Fibroblast of the conjunctiva (primary cell): ENCODE results near the gene OTULIN.

Experiments used
- DNase-seq: peaks from one replicate; pipeline ENCODE4 v3.0.0-alpha.2; 2010; ENCODE audit warnings: low read depth

OTULIN gene

GRCh38 chr5:14720236-14720923 lies 55.9 kb downstream of the OTULIN start:
- no peak for DNase-seq

DNA sequence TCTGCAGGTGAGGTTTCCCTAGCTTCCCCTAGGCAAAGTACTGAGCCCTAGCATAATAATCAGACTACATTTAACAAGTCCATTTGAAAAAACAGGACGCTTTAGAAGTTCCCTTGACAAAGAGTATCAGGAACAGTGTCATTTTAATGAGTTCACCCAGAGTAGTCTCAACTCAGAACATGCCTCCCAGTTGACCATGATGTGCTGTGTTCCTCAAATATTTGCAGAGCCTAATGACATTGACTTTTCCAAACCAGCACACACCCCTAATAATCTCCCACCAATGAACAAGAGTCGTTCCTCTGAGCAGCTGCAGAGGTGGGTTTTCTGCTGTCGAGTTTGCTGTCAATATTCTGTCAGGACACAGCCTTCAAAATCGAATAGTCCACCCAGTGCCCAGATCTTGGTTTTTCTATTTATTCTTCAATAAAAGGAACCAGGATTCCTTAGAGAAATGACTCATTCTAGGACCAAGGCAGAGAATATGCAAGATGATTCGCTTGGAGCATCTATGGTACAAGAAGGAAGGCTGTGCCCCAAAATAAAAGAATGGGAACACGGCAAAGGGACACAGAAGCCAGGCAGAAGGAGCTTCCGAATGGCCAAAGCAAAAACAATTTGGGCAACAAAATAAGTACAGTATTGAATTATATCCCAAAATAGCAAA lies 57.6 kb downstream of the OTULIN start:
- no peak for DNase-seq

- DNase-seq: no peak
Measured at GRCh38 chr5:14722923-14723322, 58.4 kb downstream of the OTULIN start.

- DNase-seq: no peak
Measured at GRCh38 chr5:14723701-14724132, 59.2 kb downstream of the OTULIN start.

DNA sequence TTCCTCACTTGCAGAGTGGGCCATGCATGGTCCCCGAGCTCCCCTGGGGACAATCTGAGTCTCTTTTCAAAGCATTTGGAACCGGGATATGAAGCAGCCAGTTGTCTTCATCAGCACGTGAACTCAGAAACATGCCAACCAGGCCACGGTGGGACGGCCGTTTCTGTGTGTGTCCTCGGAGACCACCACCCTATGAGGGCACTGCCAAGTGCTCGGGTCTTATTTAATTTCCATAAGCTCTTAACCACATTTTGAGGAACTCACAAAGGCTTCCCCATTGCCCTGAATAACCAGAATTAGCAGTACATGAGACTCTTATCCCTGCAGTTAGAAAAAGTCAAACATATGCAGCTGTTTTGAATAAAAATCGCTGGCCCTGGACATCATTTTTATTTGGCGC lies 60.1 kb downstream of the OTULIN start:
- no peak for DNase-seq

DNA sequence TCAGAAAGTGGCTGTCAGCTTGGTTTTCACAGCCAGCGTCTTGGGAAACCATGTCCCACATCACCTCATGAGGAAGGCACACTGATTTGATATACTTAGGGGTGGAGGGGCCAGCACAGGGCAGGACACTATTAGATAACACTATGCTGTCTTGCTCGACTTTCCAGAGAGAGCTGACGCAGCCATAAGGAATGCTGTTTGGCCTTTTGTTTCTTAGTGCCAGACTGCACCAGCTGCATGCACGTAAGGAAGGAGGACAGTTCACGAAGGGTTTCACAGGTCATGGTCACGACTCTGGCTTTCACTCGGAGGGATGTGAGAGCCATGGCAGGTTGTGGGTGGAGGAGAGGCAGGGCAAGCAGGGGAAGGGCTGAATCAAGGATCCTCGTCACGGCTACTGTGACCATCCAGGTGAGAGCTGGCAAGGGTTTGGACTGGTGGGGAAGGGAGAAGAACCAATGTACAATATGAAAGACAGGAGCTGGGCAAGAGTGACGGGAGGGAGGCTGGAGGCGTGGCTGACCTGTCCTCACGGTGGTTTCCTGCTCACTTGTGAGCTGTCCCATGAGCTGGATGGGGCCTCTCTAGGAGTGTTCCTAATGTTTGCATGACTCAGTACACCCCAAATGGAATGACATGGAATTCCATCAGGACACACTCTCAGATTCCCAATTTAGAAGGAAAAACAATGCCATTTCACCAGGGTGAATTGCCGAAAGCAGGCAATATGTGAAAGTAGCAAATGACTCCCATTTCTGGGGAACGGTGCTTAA lies 61.7 kb downstream of the OTULIN start:
- DNase-seq: no peak

DNA sequence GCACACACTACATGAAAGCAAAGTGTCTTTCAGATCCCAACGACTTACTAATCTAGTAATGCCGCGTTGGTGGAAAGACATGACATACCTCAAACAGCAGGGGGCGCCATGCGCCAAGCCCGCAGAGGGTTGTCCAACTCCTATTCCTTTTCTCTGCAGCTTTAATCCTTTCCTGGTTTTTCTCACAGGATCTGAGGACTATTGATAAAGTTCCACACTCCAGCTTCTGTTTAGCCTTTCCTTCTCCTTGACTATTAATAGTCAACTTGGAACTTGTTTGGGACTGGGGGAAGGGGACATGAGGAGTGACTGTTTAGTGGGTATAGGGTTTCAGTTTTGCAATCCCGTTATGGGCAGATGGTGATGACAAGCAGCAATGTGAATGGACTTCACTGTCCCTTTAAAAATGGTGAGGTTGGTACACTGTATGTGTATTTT lies 62.9 kb downstream of the OTULIN start:
- peak; percentile 69 for DNase-seq

- no peak for DNase-seq
Measured at GRCh38 chr5:14727928-14728458, 63.5 kb downstream of the OTULIN start.

GRCh38 chr5:14728459-14728938 lies 64.0 kb downstream of the OTULIN start:
- DNase-seq: no peak

- DNase-seq: no peak
Measured at GRCh38 chr5:14729448-14730385, 65.2 kb downstream of the OTULIN start.

GRCh38 chr5:14730466-14730865 lies 65.9 kb downstream of the OTULIN start:
- no peak for DNase-seq

DNA sequence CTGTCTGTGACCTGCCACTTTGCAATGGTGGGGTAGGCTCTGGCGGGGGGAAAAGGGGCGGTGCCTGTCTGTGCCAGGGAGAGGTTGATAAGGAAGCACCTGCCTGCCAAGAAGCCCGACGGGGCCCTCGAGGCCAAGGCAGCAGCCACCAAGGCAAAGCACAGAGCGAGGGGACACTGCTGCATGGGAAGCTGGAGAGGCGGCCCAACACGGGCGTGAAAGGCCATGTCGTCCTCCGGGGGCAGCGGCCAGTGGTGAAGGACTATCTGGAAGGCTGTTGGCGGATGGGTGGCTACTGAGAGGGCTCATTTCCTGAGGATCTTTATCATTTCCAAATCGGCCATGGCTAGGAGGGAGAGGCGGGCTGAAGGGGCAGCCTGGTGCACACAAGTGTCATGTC lies 66.4 kb downstream of the OTULIN start:
- no peak for DNase-seq

DNA sequence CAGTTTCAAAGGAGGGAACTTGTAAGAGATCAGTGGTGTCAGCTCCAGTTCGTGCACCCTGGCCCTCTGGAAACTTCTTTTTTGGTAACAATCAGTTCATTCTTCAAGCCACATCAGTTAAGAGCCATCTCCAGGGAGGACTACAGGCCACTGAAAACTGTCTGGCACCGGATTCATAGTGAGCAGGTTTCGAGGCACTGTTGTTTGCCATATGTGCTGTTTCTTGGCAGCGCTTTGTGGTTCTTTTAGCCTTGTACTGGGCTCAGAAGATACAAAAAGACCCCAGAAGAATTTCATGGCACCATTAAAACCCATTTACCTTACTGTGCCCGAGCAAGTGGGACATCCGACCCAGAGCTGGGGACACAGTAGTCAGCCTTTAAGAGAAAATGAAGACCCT lies 68.5 kb downstream of the OTULIN start:
- DNase-seq: no peak

DNA sequence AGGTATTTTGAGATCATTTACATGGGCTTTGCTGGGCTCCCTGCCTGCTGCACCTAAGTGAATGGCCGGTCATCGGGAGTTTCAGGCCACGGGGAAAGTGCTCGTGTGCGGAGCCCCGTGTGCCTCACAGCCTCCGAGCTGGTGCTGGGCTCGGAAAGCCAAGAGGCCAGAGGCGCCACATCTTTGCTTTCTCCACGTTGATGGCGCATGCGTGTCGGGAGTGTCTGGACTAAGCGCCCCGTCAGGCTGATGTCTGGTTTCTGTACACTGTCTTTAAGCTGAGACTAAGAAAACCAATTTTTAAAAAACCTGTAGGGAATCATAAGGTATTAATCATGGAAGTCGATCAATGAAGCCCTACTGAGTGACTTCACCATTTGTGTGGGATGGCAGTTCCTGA lies 69.1 kb downstream of the OTULIN start:
- no peak for DNase-seq

DNA sequence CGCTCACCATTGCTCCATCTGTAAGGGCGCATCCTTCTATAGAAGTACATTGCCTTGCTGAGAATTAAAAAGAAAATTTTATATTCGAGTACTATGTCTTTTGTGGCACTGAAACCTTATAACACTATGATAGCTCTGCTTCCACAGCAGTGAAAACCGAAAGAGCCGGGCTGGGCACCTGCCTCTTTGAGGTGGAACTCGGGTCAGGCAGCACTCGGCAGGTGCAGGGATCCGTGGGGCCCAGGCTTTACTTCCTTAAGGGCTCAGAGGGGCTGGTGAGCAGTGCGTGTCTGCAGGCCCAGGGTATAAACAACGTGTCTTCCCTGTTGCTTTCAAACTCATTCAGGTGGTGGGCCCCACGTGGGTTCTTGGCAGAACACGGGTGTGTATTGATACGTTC lies 69.9 kb downstream of the OTULIN start:
- DNase-seq: no peak

DNA sequence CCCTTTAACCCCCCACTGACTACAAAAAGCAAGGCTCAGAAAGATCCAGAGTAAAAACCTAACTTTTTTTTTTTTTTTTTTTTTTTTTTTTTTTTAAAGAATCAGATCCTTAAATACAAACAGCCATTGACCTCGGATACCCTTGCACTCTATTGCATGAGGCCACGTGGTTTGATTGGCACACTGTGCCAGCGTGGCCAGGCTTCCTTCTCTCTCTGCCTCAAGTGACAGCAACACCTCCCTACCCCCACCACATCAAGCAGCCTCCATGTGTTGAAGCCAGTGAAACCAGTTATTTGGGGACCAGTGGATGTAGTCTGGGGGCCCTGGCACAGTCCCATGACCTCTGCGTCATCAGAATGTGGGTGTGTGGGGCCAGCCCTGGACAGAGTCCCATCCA lies 71.4 kb downstream of the OTULIN start:
- no peak for DNase-seq

DNA sequence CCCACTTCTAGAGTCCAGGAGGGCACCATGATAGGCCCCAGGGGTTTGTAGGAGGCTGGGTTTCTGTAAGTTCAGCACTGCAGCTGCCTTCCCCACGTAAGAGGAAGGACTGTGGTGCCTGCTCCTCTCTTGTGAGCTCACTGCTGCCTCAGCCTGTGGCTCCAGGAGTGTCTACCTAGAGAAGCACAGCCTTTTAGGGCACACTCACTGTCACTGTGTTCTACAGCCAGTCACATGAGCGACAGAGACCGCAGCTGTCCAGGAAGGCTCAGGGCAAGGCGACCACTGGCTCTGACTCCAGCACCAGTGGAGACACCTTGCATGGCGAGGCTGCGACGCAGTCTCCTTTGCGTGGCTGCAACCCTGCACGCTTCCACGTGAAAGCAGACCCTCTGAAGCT lies 72.8 kb downstream of the OTULIN start:
- DNase-seq: no peak

- no peak for DNase-seq
Measured at GRCh38 chr5:14738050-14738449, 73.5 kb downstream of the OTULIN start.

- no peak for DNase-seq
Measured at GRCh38 chr5:14739538-14739937, 75.0 kb downstream of the OTULIN start.

DNA sequence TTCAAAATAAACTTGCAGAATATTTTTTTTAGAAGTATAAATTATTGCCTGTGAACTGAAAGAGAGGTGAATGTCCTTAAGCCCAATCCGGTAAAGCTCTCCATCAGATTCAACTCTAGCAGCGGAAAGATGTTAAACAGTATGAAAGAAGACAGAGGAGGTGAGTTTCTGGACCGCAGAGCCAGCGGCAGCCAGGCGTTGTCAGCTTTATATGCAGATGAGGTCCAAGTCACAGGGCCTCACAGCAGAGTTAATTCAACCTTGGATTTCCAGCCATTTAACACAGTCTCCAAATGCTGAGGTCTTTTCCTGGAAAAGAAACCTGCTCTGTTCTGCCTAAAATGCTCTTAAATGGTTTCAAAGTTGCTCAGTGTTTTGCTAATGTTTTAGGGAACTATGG lies 75.5 kb downstream of the OTULIN start:
- no peak for DNase-seq

DNA sequence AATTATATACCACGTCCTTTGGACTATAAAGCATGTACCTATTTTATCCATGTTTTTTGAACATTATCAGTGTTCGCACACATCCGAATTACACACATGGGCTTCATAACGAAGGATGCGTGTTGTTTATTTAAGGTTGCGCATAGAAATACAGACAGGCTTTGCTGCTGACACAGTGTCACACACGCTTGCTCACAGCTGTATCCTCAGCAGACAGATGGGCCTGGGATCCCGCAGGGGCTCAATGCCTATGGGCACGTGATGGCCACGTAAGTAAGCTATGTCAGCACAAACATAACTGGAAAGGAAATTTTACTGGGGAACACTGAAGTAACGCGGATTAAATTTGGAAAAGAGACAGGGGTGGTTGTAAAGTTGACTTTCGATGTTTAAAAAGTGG lies 76.6 kb downstream of the OTULIN start:
- DNase-seq: no peak
